Liver (tissue), 9 donors: ENCODE measurements around the gene USP35. TPM values are rescaled to one million over a fixed set of nuclear protein-coding genes. Genes with fewer than 3 reads are reported as not detected.

Experiments used
- DNase-seq: peaks from one replicate; pipeline ENCODE4 v3.0.0-alpha.2; 2017; ENCODE audit warnings: low spot score
- H3K27ac ChIP-seq, 2 donors: one replicate each; pipeline ENCODE4 v1.7.0; 2013; ENCODE audit warnings: inconsistent platforms in 2 of 2, low read length in 2 of 2, control low read depth in 1 of 2, low read depth in 1 of 2, mild to moderate bottlenecking in 1 of 2
- H3K27me3 ChIP-seq, 4 donors: one replicate each; pipeline versions ENCODE4 v1.6.1 to v1.7.0; 2013; ENCODE audit warnings: low read length in 3 of 4, inconsistent platforms in 1 of 4, mild to moderate bottlenecking in 1 of 4, moderate library complexity in 1 of 4; ENCODE audit not compliant: control insufficient read depth in 4 of 4, insufficient read depth in 4 of 4
- H3K36me3 ChIP-seq, 4 donors: one replicate each; pipeline versions ENCODE4 v1.6.1 to v1.7.0; 2013; ENCODE audit warnings: low read length in 3 of 4, mild to moderate bottlenecking in 3 of 4, low read depth in 1 of 4, moderate library complexity in 1 of 4; ENCODE audit not compliant: control insufficient read depth in 4 of 4, insufficient read depth in 3 of 4
- H3K4me1 ChIP-seq, 4 donors: one replicate each; pipeline versions ENCODE4 v1.6.1 to v1.7.0; 2013; ENCODE audit warnings: low read length in 3 of 4, mild to moderate bottlenecking in 3 of 4, moderate library complexity in 1 of 4; ENCODE audit not compliant: control insufficient read depth in 4 of 4, insufficient read depth in 4 of 4
- H3K4me3 ChIP-seq, 3 donors: one replicate each; pipeline versions ENCODE4 v1.6.1 to v1.7.0; 2013; ENCODE audit warnings: low read length in 3 of 3, control low read depth in 1 of 3, low read depth in 1 of 3, mild to moderate bottlenecking in 1 of 3
- H3K9ac ChIP-seq, 2 donors: one replicate each; pipeline ENCODE4 v1.7.0; 2013; ENCODE audit warnings: low read length in 2 of 2, mild to moderate bottlenecking in 2 of 2, moderate library complexity in 2 of 2, control low read depth in 1 of 2, low read depth in 1 of 2
- H3K9me3 ChIP-seq, 4 donors: one replicate each; pipeline versions ENCODE4 v1.6.1 to v1.7.0; 2013; ENCODE audit warnings: low read length in 3 of 4; ENCODE audit not compliant: control insufficient read depth in 4 of 4
- ATF3 ChIP-seq: IDR thresholded peaks from 2 replicates; pipeline ENCODE4 v1.6.1; 2016; ENCODE audit warnings: antibody characterized with exemption
- EGR1 ChIP-seq, 2 donors: IDR thresholded peaks; 2 replicates each; pipeline ENCODE4 v1.6.1; 2016 to 2018; ENCODE audit warnings: antibody characterized with exemption in 2 of 2, low read depth in 2 of 2
- FOXA1 ChIP-seq: IDR thresholded peaks from 2 replicates; pipeline ENCODE4 v1.6.1; 2016; ENCODE audit warnings: antibody characterized with exemption
- FOXA2 ChIP-seq: IDR thresholded peaks from 2 replicates; pipeline ENCODE4 v1.6.1; 2016; ENCODE audit warnings: antibody characterized with exemption
- GABPA ChIP-seq, 2 donors: IDR thresholded peaks in 1 of 2; conservative IDR thresholded peaks in 1 of 2; 2 replicates each; pipeline ENCODE4 v1.6.1; 2016; ENCODE audit warnings: antibody characterized with exemption in 2 of 2, mild to moderate bottlenecking in 1 of 2, moderate library complexity in 1 of 2
- HNF4A ChIP-seq, 2 donors: conservative IDR thresholded peaks; 2 replicates each; pipeline ENCODE4 v1.6.1; 2016; ENCODE audit warnings: antibody characterized with exemption in 2 of 2, mild to moderate bottlenecking in 2 of 2
- JUND ChIP-seq, 2 donors: IDR thresholded peaks; 2 replicates each; pipeline ENCODE4 v1.6.1; 2016; ENCODE audit warnings: antibody characterized with exemption in 2 of 2
- MAX ChIP-seq: IDR thresholded peaks from 2 replicates; pipeline ENCODE4 v1.6.1; 2016; ENCODE audit warnings: antibody characterized with exemption
- NR2F2 ChIP-seq: IDR thresholded peaks from 2 replicates; pipeline ENCODE4 v1.6.1; 2016; ENCODE audit warnings: antibody characterized with exemption
- RAD21 ChIP-seq, 2 donors: IDR thresholded peaks; 2 replicates each; pipeline ENCODE4 v1.6.1; 2016; ENCODE audit warnings: antibody characterized with exemption in 2 of 2, mild to moderate bottlenecking in 2 of 2
- REST ChIP-seq: IDR thresholded peaks from 2 replicates; pipeline ENCODE4 v1.6.1; 2016; ENCODE audit warnings: antibody characterized with exemption, mild to moderate bottlenecking
- RXRA ChIP-seq, 2 donors: IDR thresholded peaks; 2 replicates each; pipeline ENCODE4 v1.6.1; 2017 to 2018; ENCODE audit warnings: antibody characterized with exemption in 2 of 2, mild to moderate bottlenecking in 1 of 2
- SP1 ChIP-seq: IDR thresholded peaks from 2 replicates; pipeline ENCODE4 v1.6.1; 2018; ENCODE audit warnings: antibody characterized with exemption, mild to moderate bottlenecking
- TAF1 ChIP-seq: conservative IDR thresholded peaks from 2 replicates; pipeline ENCODE4 v1.6.1; 2016; ENCODE audit warnings: antibody characterized with exemption, mild to moderate bottlenecking
- YY1 ChIP-seq: IDR thresholded peaks from 2 replicates; pipeline ENCODE4 v1.6.1; 2016; ENCODE audit warnings: antibody characterized with exemption, mild to moderate bottlenecking
- ZBTB33 ChIP-seq: IDR thresholded peaks from 2 replicates; pipeline ENCODE4 v1.6.1; 2016; ENCODE audit warnings: antibody characterized with exemption
- WGBS: extraction: QIAGEN DNeasy Blood & Tissue Kit; methylation state at CpG from one replicate; pipeline ENCODE4 v1.1.7; 2013; 5-methylcytosine and 5-hydroxymethylcytosine counted together
- polyA plus RNA-seq, 2 donors: library from polyadenylated mRNA; stranded (reverse) in 1 of 2; unstranded in 1 of 2; fragments of 200-250 nt in 1 of 2; fragments of >200 nt in 1 of 2; fragmentation: Nextera tagmentation in 1 of 2; extraction: Ambion mirVana in 1 of 2; gene quantifications; one replicate each; pipeline versions ENCODE4 v1.2.1 to v1.2.3, GENCODE V29; 2013 to 2015
- total RNA-seq, 2 donors: library from RNA; depleted of rRNA; stranded (reverse); fragments of >200 nt; gene quantifications; one replicate each; pipeline ENCODE4 v1.2.3, GENCODE V29; 2014
- donor health status: healthy.
- donor health status: healthy.
- donor health status: healthy.
- donor health status: healthy.
- donor health status: healthy.

The USP35 gene
- total and polyA plus RNA-seq, 4 donors: 2.3 to 11.0 (median 4.8) TPM

- TF ChIP-seq REST: no peak
Measured at GRCh38 chr11:78197816-78198215, 9.1 kb downstream of the USP35 start (continued).

- Histone ChIP-seq H3K27me3 (no peaks in the 10 kb centered on the region), H3K9me3 (no peaks in the 10 kb centered on the region), H3K4me1 (peaks cover 0 to 2% (median 0%) of the 10 kb centered on the region in 4 donors), H3K27ac (no peak overlapping the region), H3K9ac (no peak overlapping the region), H3K36me3 (peaks cover 5 to 23% (median 9%) of the 10 kb centered on the region in 4 donors), H3K4me3 (no peak overlapping the region)
- TF ChIP-seq YY1 (no peak), FOXA2 (no peak), RAD21 (IDR thresholded peaks at IDR 0.05) (no peak), ATF3 (no peak), EGR1 (IDR thresholded peaks at IDR 0.05; ENCODE audit: low read depth in 2 of 2) (no peak), REST (no peak), GABPA (IDR thresholded peaks at IDR 0.05 in 1 of 2, conservative IDR thresholded peaks at IDR 0.05 in 1 of 2) (no peak), MAX (no peak), NR2F2 (no peak), SP1 (no peak), FOXA1 (no peak)
- no peak for DNase-seq
- 95% methylated on average over 6 of the region's 6 CpGs for WGBS
Measured at GRCh38 chr11:78199015-78199652, 10.4 kb downstream of the USP35 start.

GRCh38 chr11:78199653-78200015 is 10.9 kb downstream of the USP35 start:
- H3K9ac ChIP-seq: no peak overlapping the region
- no peak for DNase-seq
- no peak overlapping the region for H3K4me3 ChIP-seq
- peaks cover 5 to 23% (median 9%) of the 10 kb centered on the region in 4 donors for H3K36me3 ChIP-seq
- H3K27me3 ChIP-seq: no peaks in the 10 kb centered on the region
- no peaks in the 10 kb centered on the region for H3K9me3 ChIP-seq
- 98% methylated on average over 5 of the region's 5 CpGs for WGBS
- no peak overlapping the region for H3K27ac ChIP-seq
- TF ChIP-seq SP1: no peak
- TF ChIP-seq FOXA1: no peak
- no peak for TF ChIP-seq MAX
- TF ChIP-seq GABPA (IDR thresholded peaks at IDR 0.05 in 1 of 2, conservative IDR thresholded peaks at IDR 0.05 in 1 of 2): no peak
- TF ChIP-seq JUND (IDR thresholded peaks at IDR 0.05): no peak
- no peak for TF ChIP-seq EGR1 (IDR thresholded peaks at IDR 0.05; ENCODE audit: low read depth in 2 of 2)
- TF ChIP-seq TAF1: no peak
- TF ChIP-seq ATF3: no peak
- no peak for TF ChIP-seq RXRA (IDR thresholded peaks at IDR 0.05)
- TF ChIP-seq YY1: no peak
- TF ChIP-seq NR2F2: no peak
- TF ChIP-seq ZBTB33: no peak
- no peak for TF ChIP-seq HNF4A (conservative IDR thresholded peaks at IDR 0.05)
- H3K4me1 ChIP-seq: peaks cover 0 to 2% (median 0%) of the 10 kb centered on the region in 4 donors
